Measurements from ENCODE around the gene SIRT5.

Gene SIRT5

GRCh38 chr6:13526727-13527670 lies 47.4 kb upstream of the SIRT5 start:
- Histone ChIP-seq H3K4me3 (replicated peaks; ENCODE audit: insufficient read depth, low read length) (no peak overlapping the region), H3K27me3 (ENCODE audit: insufficient read depth, poor library complexity, severe bottlenecking) (no peaks in the 10 kb centered on the region), H3K27ac (replicated peaks) (peak overlapping the region; percentile 78)
- DNase-seq (ENCODE audit: low read depth in 1 of 2, low spot score in 1 of 2) = peak; percentile 84 to 86
- TF ChIP-seq GABPA (IDR thresholded peaks at IDR 0.05; ENCODE audit: low read depth) = no peak; the same call in 1 of the 2 replicates
- TF ChIP-seq SPI1 (IDR thresholded peaks at IDR 0.05; ENCODE audit: borderline replicate concordance, low read depth) = peak; percentile 98
- no peak for TF ChIP-seq CTCF (IDR thresholded peaks at IDR 0.05; ENCODE audit: insufficient read depth, low read length)
- peak; percentile 46 for TF ChIP-seq REST (IDR thresholded peaks at IDR 0.05; ENCODE audit: insufficient replicate concordance, low read depth)
- TF ChIP-seq POLR2AphosphoS5 (IDR thresholded peaks at IDR 0.05; ENCODE audit: low read depth) = peak; percentile 96

- TF ChIP-seq SPI1 (IDR thresholded peaks at IDR 0.05; ENCODE audit: borderline replicate concordance, low read depth) = no peak
- no peak for TF ChIP-seq CTCF (IDR thresholded peaks at IDR 0.05; ENCODE audit: insufficient read depth, low read length)
- no peak for TF ChIP-seq REST (IDR thresholded peaks at IDR 0.05; ENCODE audit: insufficient replicate concordance, low read depth)
- TF ChIP-seq POLR2AphosphoS5 (IDR thresholded peaks at IDR 0.05; ENCODE audit: low read depth) = no peak
- no peak for TF ChIP-seq GABPA (IDR thresholded peaks at IDR 0.05; ENCODE audit: low read depth)
- Histone ChIP-seq H3K27me3 (ENCODE audit: insufficient read depth, poor library complexity, severe bottlenecking) (no peaks in the 10 kb centered on the region), H3K4me3 (replicated peaks; ENCODE audit: insufficient read depth, low read length) (no peak overlapping the region), H3K27ac (replicated peaks) (peak overlapping the region; percentile 78)
- no peak for DNase-seq (ENCODE audit: low read depth in 1 of 2, low spot score in 1 of 2)
These were observed 46.7 kb upstream of the SIRT5 start for GRCh38 chr6:13527671-13528056.

- Histone ChIP-seq H3K27me3 (ENCODE audit: insufficient read depth, poor library complexity, severe bottlenecking) (no peaks in the 10 kb centered on the region), H3K27ac (replicated peaks) (no peak overlapping the region), H3K4me3 (replicated peaks; ENCODE audit: insufficient read depth, low read length) (no peak overlapping the region)
- DNase-seq (ENCODE audit: low read depth in 1 of 2, low spot score in 1 of 2) = no peak
- no peak for TF ChIP-seq SPI1 (IDR thresholded peaks at IDR 0.05; ENCODE audit: borderline replicate concordance, low read depth)
- TF ChIP-seq REST (IDR thresholded peaks at IDR 0.05; ENCODE audit: insufficient replicate concordance, low read depth) = no peak
- TF ChIP-seq CTCF (IDR thresholded peaks at IDR 0.05; ENCODE audit: insufficient read depth, low read length) = no peak
These were observed 46.2 kb upstream of the SIRT5 start for GRCh38 chr6:13528232-13528631.

All from HL-60 (cell line).